Breast epithelium (tissue), 3 donors: ENCODE results near the gene GMPR.

ENCODE experiments used
- POLR2A ChIP-seq: fragments of 450-650 bp; IDR thresholded peaks from one replicate; pipeline ENCODE4 v1.6.1; 2016; ENCODE audit warnings: antibody characterized with exemption, mild to moderate bottlenecking, moderate library complexity
- POLR2AphosphoS5 ChIP-seq, 3 donors: sonication (generic); formaldehyde crosslinking; IDR thresholded peaks; one replicate each; pipeline ENCODE4 v1.6.1; 2017; ENCODE audit warnings: antibody characterized with exemption in 3 of 3
- TF ChIP-seq, protein P1 (sequence below), 3 donors: fragments of 450-650 bp; IDR thresholded peaks; one replicate each; pipeline ENCODE4 v1.5.1; 2016 to 2017; ENCODE audit warnings: antibody characterized with exemption in 3 of 3, mild to moderate bottlenecking in 3 of 3, moderate library complexity in 3 of 3

DNA sequence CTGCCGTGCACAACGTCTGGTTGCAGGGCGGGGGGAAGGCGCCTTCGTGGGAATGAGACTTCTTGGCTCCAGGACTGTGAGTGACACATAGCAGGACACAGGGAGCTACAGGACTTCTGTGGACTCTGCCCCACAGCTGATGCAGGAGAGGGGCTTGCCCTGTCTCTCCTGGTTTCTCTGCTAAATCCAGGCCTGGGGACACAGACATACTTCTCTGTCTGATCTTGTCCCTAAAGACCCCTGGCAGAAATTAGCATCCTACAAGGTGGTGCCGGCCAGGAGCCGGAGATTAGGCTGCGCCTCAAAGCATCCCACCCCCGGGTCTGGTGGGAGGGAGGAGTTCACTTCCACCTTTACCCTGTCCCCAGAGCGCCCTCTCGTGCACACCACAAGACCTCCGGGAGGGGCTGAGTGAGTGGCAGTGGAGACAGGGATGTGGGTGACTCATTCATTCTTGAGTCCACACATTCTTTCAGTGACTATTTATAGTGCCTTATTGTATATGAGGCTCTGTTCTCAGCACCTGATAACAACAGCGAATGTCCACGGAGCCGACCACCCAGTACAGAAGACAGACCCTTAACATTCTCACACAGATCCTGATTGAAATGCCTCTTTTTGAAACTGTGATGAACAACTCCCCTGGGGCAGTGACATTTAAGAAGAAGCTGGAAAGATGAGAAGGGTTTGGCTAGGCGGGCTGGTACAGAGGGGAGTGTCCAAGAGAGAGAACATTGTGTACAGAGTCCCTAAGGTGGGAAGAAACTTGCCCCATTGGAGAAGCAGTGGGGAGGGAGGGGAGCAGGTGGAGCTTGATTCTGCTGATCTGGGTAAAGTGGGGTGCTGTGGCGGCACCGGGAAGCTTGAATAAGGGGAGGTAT, 39.0 kb downstream of the GMPR start:
- TF ChIP-seq POLR2AphosphoS5 (IDR thresholded peaks at IDR 0.05) = no peak
- TF ChIP-seq, protein P1, sequence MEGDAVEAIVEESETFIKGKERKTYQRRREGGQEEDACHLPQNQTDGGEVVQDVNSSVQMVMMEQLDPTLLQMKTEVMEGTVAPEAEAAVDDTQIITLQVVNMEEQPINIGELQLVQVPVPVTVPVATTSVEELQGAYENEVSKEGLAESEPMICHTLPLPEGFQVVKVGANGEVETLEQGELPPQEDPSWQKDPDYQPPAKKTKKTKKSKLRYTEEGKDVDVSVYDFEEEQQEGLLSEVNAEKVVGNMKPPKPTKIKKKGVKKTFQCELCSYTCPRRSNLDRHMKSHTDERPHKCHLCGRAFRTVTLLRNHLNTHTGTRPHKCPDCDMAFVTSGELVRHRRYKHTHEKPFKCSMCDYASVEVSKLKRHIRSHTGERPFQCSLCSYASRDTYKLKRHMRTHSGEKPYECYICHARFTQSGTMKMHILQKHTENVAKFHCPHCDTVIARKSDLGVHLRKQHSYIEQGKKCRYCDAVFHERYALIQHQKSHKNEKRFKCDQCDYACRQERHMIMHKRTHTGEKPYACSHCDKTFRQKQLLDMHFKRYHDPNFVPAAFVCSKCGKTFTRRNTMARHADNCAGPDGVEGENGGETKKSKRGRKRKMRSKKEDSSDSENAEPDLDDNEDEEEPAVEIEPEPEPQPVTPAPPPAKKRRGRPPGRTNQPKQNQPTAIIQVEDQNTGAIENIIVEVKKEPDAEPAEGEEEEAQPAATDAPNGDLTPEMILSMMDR (IDR thresholded peaks at IDR 0.05) = no peak
- TF ChIP-seq POLR2A = no peak
